NB4 (cell line): ENCODE measurements around the gene MIOX.

ENCODE experiments used
- CTCF ChIP-seq: IDR thresholded peaks from one replicate; pipeline ENCODE4 v1.5.1; 2012; ENCODE audit warnings: low read depth, low read length
- MAX ChIP-seq: IDR thresholded peaks from 2 replicates; pipeline ENCODE4 v1.6.1; 2011; ENCODE audit warnings: low read depth, low read length

- TF ChIP-seq CTCF (no peak), MAX (no peak)
These were observed 3.1 kb upstream of the MIOX start for GRCh38 chr22:50483556-50483955.
